NCI-H69 (cell line): ENCODE measurements around the gene PANX1.
"Not testable (repeated sequence)": the region's sequence is repeated elsewhere in the genome, so short reads cannot be mapped to it uniquely, and the experiment has no call there.

Experiments
- DNase-seq: peaks from one replicate; lab custom pipeline; 2025; lab: John Stamatoyannopoulos, UW

The PANX1 gene

DNA sequence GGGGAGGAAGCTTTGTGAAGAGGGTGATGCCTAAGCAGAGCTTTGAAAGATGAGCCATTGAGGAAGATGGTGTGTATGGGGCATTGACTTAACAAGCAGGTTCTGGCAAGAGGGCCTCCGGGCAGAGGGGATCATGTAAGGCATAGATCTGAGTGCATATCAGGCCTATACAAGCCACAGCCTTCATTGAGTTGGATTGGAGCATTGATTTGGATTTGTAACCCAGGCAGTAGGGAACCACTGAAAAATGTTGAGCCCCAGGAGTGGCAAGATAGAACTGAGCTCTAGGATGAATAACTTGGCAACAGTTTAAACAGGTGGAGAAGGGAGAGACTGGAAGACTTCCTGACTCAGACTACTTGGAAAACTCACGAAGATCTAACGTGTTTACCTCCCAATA is 21.4 kb downstream of the PANX1 start:
- DNase-seq: no peak

DNA sequence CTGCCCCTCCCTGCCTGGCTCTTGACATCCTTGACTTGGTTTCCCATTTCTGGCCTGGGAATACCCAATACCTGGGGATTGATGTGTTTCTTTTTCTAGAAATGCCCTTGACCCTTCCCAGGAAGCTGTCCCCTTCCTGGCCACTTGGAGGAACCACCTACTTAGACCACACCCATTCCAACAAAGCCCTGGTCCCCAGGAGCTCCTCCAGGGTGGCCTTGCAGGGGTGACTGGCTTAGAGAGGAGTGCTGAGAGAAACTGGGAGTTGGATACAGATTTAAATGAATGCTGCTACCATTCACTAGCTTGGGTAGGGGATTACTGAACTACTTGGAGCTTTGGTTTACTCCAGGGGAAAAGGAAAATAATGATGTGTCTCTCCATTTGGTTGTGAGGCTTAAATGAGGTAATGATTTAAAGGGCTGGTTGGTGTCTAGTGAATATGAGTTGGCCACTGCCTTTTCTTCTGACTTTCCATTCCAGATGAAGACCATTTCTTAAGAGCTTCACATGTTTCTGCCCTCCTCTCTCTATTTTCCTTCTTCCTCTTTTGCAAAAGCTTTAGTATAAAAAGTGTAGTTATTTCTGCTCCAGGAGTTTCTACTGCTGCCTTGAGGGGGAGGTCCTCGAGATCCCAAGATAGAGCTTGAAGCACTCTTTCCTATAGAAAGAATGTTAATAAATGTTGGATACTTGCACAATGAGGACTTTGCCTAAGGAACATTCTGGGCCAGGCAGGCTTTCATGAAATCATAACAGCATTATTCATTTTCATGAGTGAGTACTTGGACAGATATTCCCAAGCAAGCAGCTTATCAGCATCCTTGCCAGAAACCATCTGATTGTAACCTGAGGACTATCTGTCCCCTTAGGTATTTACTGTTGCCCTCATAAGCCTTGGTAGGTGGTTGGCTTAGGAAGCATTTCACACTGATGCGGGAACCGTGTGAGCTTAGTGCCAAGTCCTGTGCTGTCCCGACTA is 22.4 kb downstream of the PANX1 start:
- peak; percentile 10 for DNase-seq

GRCh38 chr11:94151903-94152677 is 23.4 kb downstream of the PANX1 start:
- peak; percentile 60 for DNase-seq

GRCh38 chr11:94152678-94153065 is 24.0 kb downstream of the PANX1 start:
- DNase-seq: no peak

- no peak for DNase-seq
Observed at GRCh38 chr11:94153320-94153719, 24.7 kb downstream of the PANX1 start.

- DNase-seq: peak; percentile 12
Observed at GRCh38 chr11:94154095-94154856, 25.6 kb downstream of the PANX1 start.

DNA sequence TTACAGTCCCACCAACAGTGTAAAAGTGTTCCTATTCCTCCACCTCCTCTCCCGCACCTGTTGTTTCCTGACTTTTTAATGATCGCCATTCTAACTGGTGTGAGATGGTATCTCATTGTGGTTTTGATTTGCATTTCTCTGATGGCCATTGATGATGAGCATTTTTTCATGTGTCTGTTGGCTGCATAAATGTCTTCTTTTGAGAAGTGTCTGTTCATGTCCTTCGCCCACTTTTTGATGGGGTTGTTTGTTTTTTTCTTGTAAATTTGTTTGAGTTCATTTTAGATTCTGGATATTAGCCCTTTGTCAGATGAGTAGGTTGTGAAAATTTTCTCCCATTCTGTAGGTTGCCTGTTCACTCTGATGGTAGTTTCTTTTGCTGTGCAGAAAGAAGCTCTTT is 28.7 kb downstream of the PANX1 start:
- not testable (repeated sequence) for DNase-seq

- no peak for DNase-seq
Observed at GRCh38 chr11:94168882-94169281, 40.2 kb downstream of the PANX1 start.

DNA sequence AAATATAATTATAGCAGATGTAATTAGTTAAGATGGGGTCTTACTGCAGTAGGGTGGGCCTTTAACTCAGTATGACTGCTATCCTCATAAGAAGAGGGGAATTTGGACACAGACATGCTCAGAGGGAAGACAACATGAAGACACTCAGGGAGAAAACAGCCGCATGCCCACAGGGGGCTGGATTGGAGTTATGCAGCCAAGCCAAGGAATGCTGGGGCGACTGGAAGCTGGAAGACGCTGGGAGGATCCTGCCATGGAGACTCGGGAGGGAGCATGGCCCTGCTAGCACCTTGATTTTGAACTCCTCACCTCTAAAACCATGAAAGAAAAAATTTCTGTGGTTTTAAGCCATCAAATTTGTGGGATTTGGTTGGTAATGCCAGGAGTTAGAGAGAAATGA is 40.9 kb downstream of the PANX1 start:
- no peak for DNase-seq

GRCh38 chr11:94169930-94170545 is 41.4 kb downstream of the PANX1 start:
- DNase-seq: no peak

DNA sequence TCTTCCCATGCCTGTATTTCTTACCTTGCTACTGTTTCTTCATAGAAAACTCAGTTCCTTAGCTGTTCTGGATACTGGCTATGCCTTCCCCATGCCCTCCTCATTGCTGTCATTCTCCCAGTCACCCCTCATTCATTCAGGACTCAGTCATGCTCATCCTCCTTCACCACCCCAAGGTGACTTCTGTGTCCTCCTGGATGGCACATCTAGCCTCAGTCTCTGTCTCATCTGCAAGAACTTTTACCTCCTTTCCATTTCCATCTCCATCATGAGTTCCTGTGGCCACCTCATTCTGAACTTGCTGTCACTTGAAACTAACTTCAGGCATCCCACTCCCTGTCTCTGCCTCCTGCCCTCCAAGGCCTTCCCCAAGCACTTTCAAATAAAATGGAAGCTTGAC is 42.3 kb downstream of the PANX1 start:
- no peak for DNase-seq

DNA sequence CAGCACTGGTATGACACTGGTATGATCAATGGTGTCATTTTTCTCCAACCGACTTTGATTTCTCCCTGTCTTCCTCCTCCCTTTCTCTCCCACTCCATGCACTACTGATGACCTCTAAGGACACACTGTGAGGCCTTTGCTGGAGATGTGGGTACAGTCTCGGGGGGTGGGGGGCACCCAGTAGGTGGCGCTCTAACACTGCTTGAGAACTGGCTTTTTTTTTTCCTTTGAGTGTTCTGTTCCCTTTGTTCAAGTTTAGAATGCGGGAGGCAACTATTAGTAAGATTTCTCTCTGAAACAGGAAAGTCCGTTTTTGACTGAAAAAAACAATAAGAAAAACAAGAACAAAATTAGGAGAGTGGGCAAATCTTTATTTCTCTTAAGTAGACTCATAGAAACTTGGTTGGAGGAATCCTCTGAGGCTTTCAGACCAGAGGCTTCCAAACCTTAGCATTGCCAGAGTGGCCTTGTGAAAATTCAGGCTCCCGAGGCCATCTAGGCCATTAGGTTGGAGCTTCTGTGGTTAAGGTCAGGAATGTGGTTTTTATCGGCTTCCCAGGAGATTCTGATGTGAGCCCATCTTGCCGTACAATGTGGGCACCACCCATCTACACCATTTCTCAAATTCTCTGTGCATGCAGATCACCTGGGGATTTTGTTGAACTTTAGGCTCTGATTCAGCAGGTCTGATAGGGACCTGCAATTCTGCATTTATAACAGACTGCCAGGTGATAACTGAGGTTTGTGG is 43.2 kb downstream of the PANX1 start:
- DNase-seq: peak; percentile 46

DNA sequence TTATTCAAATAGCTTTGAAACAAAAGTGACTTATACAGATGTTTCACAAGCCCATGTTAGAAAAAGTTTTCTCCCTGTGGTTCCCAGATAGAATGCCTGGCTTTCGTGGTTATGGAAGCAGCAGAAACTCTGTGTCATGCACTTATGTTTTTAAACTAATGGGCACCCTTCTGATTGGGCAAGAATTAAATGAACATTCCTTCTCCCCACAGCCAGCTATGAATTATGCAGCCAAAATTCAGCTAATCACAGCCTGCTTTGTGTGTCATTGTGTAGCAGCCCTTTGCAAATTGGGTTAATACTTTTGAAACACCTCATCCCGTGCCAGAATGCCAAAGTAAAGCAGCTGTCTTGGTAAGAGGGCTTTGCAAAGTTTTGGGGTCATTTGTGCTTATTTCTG is 46.9 kb downstream of the PANX1 start:
- DNase-seq: no peak

GRCh38 chr11:94178331-94178730 is 49.7 kb downstream of the PANX1 start:
- no peak for DNase-seq

- DNase-seq: no peak
Observed at GRCh38 chr11:94179696-94180095, 51.1 kb downstream of the PANX1 start.

GRCh38 chr11:94181526-94181925 is 52.9 kb downstream of the PANX1 start:
- no peak for DNase-seq

DNA sequence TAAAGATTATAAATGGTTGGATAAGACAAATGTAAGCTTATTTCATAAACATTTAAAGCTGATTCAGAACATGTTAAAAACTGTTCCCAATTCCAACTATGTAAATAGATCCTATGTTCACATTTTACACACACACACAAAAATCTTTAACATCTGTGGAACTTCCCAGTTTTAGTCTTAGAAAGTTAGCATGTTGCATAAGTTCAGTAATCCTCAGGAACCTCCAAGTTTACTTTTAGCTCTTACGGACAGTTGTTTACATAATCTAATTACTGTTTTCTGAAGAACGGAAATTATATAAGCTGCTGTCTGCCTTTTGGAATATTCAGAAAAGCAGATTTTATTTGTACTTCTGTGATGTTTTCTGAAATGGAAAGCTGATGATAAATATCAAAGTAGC is 53.3 kb downstream of the PANX1 start:
- DNase-seq: no peak

GRCh38 chr11:94183251-94183885 is 54.7 kb downstream of the PANX1 start:
- no peak for DNase-seq

DNA sequence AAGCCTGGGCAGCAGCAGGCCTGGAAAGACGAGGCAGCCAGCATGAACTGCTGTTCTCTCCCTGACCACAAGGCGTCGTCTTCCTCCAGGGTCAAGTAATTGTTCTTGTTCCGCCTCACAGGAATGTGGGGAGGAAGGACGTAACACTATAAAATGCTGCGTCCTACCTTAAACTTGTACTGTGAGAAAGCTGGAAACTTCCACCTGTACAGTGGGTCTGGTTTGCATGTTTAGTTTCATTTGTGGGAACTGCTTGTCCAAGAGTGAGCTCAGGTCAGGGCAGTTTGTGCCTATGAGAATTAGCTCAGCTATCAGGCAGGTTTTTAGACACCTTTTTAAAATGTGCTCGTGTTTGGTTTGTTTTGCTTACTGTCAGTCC is 55.2 kb downstream of the PANX1 start:
- peak; percentile 49 for DNase-seq

DNA sequence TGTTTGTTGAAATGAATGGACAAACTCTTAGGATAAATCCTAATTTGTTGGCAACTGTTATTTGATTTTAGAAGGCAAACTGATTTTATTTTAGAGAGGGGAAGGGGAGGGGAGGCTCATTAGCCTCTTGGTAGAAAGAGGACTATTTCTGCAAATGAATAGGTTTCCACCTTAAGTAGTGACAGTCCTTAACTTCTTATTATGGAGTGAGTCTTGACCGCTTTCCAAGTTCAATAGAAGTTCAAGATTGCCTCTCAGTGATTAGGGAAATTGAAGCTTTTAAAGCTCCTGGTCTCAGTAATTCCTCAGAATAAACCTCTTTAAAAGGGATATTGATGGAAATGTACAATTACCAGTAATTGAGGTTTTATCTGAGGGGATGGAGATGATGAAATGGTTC is 55.7 kb downstream of the PANX1 start:
- DNase-seq: no peak

DNA sequence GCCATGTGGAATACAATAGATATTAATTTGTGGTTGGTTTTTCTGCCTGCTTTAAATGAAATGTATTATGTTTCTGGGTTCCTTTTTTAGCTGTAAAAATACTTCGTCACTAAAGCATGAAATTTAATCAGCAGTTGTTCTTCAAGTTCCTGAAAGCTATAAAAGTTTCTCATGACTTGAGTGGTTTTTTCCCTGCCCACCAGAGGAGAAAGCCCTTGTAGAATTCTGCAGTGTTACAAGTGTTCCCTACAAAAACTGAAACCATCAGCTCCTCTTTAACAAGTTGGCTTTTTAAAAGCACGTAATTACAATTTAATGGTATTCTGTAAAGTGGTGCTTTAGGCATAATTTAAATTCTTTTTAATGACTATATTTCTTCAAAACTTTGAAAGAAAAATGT is 56.2 kb downstream of the PANX1 start:
- DNase-seq: no peak
